ENCODE data around the gene ARHGAP24. TPM values are rescaled to one million over a fixed set of nuclear protein-coding genes. Genes with fewer than 3 reads are reported as not detected.
A peak's percentile ranks its signal among the peaks of the same experiment; 100 is the strongest.
"Not testable (repeated sequence)": the region's sequence is repeated elsewhere in the genome, so short reads cannot be mapped to it uniquely, and the experiment has no call there.

ARHGAP24 gene
- total RNA-seq, 2 donors from 2014 or later, result 1.0 TPM; not detected in 1

DNA sequence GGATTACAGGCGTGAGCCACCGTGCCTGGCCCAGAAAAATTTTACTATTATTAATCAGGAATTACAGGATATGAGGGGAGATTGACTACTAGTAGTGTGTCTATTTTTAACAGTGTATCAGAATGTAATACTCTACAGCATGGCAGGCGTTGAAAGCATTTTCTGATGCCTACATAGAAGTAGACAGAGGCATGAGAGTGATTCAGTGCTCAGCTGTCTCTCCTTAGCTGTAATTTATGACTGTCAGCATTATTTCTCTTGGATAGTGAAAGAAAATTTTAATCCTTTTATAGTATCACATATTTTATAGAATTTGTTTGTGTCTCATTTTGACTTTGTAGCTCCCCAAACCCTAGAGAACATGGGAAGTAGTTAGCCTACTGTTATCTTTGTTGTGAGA, 20.7 kb downstream of the ARHGAP24 start:
- Mint-ChIP-seq H3K27ac (no peak overlapping the region), H3K9me3 (peaks cover 10% of the 10 kb centered on the region), H3K36me3 (peaks cover 4% of the 10 kb centered on the region), H3K4me3 (no peak overlapping the region), H3K4me1 (ENCODE audit: low read depth in 2 of 2) (no peaks in the 10 kb centered on the region), H3K27me3 (no peaks in the 10 kb centered on the region)
- DNase-seq (ENCODE audit: low spot score) (no peak), ATAC-seq (no peak)

DNA sequence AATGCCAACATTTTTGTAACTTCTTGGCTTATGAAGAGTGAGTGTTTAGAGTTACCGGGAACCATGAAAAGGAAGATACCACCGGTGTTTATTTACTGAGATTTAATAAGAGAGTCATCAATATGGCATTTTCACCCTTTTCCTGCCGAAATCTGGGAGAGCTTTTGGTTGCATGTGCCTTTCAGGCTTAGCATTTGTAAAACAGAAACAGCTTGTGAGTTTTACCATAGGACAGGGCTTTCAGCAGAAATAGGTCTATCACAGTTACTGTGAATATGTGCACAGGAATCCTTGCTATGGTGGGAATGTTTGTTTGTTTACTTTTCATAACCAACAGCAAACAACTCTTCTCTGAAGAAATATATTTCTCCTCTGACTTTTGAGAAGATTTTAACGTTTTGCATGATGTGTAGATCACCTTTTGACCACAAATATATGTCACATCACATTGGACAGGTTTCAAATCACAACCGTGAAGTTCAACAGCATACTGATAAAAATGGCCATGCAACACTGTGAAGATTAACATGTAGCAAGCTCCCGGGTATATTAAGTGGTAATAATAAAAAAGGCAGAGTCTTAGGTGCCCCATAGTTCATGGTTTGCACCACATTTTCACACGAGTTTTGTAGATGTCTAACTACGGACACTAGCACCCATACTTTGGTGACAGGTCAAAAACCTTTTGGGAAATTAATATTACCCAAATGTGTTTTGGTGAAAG, 21.3 kb downstream of the ARHGAP24 start:
- Mint-ChIP-seq H3K9me3 (peaks cover 10% of the 10 kb centered on the region), H3K36me3 (peaks cover 4% of the 10 kb centered on the region), H3K27ac (no peak overlapping the region), H3K4me3 (no peak overlapping the region), H3K27me3 (no peaks in the 10 kb centered on the region), H3K4me1 (ENCODE audit: low read depth in 2 of 2) (no peaks in the 10 kb centered on the region)
- no peak for ATAC-seq
- DNase-seq (ENCODE audit: low spot score), result no peak

DNA sequence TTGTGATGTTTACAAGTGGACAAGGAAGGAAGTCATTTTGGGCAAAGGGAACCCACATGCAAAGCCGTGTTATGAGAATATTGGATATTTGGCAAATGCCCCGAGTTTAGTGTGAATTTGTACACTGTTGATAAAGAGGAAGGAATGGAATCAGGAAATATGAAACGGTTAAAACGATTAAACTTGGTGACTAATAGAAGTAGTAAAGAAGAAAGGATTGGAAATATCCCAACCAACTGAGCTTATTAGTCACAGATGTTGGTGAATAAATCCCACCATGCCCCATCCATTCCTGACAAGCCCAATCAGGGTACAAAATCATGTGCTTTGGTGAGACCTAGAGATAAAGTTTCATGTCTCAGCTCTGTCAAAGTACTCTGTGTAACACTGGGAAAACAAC, 22.0 kb downstream of the ARHGAP24 start:
- no peak overlapping the region for H3K4me3 Mint-ChIP-seq
- no peak for ATAC-seq
- no peak for DNase-seq (ENCODE audit: low spot score)
- H3K36me3 Mint-ChIP-seq, result peaks cover 4% of the 10 kb centered on the region
- H3K27me3 Mint-ChIP-seq, result no peaks in the 10 kb centered on the region
- H3K9me3 Mint-ChIP-seq, result peaks cover 9% of the 10 kb centered on the region
- no peaks in the 10 kb centered on the region for H3K4me1 Mint-ChIP-seq (ENCODE audit: low read depth in 2 of 2)
- no peak overlapping the region for H3K27ac Mint-ChIP-seq

DNA sequence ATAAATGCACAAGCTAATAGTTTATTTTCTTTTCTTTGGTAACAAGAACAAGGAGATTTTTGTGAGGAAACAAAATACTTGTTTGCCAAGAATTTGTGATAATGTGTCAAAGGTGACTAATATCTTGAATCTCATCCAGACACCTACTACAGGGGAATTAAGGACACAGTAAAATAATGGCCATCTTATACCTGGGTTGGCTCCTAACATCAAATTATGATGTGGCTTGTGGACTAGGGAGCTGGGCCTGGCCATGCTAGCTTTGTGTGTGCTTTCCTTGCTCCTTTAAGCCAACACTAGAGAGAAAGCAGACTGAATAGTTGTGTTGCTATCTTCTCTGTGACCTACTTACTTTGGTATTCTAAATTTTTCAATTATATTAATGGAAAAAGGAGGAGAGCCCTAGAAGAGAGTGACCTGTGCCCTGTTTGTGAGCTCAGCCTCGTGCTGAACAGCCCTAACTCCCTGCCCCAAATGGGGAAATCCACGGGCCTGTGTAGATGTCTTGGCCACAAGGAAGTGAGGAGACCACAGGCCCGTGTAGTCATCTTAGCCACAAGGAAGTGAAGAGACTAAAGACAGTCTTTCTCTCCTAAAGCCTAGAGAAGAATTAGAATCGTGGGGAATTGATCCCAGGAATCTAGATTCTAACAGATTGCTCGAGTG, 23.3 kb downstream of the ARHGAP24 start:
- Mint-ChIP-seq H3K4me3 (no peak overlapping the region), H3K36me3 (no peaks in the 10 kb centered on the region), H3K27me3 (no peaks in the 10 kb centered on the region), H3K4me1 (ENCODE audit: low read depth in 2 of 2) (no peaks in the 10 kb centered on the region), H3K9me3 (peaks cover 6% of the 10 kb centered on the region), H3K27ac (no peak overlapping the region)
- peak; percentile 60 for DNase-seq (ENCODE audit: low spot score)
- ATAC-seq, result peak in 1 of 2 donors; percentile 79

DNA sequence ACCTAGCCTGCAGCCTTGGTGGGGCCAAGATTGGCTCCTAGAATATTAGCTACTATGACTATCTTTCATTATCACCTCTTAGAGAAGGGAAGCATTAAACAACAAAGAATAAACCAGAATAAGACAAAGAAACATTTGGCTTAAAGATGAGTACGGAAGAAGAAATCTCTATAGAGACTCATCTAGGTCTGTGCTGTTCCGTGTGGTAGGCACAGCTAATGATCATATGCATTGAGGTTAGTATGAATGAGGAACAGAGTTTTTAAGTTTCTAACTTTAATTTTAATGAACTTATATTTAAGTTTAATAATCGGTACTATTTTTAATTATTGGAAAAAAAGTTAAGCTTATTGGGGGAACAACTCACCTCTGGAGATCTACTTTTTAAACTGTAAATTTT, 24.6 kb downstream of the ARHGAP24 start:
- ATAC-seq (no peak), DNase-seq (ENCODE audit: low spot score) (no peak)
- Mint-ChIP-seq H3K27me3 (no peaks in the 10 kb centered on the region), H3K36me3 (peaks cover 4% of the 10 kb centered on the region), H3K4me1 (ENCODE audit: low read depth in 2 of 2) (no peaks in the 10 kb centered on the region), H3K4me3 (no peak overlapping the region), H3K27ac (no peak overlapping the region), H3K9me3 (peaks cover 10% of the 10 kb centered on the region)

DNA sequence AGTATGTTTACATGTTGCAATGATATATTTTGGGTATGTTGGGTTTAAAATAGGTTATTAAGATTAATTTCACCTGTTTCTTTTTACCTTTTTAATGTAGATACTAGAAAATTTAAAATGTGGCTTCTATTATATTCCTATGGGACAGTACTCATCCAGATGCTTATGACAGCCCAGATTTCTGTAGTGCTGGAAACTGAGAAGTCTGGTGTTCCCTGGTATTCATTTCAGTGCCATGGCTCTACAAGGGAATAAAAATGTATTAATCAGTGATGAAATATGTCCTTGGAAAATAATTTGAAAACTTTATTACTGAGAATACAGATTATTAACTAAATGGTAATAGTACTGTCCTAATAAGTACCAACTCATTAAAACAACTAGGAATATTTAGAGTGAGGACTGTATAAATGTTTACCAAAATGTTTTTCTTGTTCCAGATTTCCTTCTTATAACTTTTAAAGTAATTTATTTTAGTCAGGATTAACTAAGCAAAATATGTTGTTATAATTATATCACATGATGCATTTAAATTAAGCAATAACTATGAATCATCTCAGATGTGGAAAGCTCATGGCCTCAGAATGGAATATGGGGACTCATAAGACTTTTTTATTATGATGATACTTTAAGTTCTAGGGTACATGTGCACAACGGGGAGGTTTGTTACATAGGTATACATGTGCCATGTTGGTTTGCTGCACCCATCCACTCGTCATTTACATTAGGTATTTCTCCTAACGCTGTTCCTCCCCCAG, 25.3 kb downstream of the ARHGAP24 start:
- Mint-ChIP-seq H3K9me3 (peaks cover 11% of the 10 kb centered on the region), H3K4me1 (ENCODE audit: low read depth in 2 of 2) (no peaks in the 10 kb centered on the region), H3K27me3 (no peaks in the 10 kb centered on the region), H3K27ac (no peak overlapping the region), H3K4me3 (no peak overlapping the region), H3K36me3 (peaks cover 4% of the 10 kb centered on the region)
- no peak for ATAC-seq
- DNase-seq (ENCODE audit: low spot score), result no peak

DNA sequence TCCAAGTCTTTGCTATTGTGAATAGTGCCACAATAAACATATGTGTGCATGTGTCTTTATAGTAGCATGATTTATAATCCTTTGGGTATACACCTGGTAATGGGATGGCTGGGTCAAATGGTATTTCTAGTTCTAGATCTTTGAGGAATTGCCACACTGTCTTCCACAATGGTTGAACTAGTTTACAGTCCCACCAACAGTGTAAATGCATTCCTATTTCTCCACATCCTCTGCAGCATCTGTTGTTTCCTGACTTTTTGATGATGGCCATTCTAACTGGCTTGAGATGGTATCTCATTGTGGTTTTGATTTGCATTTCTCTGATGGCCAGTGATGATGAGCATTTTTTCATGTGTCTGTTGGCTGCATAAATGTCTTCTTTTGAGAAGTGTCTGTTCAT, 26.2 kb downstream of the ARHGAP24 start:
- H3K36me3 Mint-ChIP-seq; H3K27ac Mint-ChIP-seq; H3K27me3 Mint-ChIP-seq; H3K4me3 Mint-ChIP-seq; ATAC-seq; DNase-seq (ENCODE audit: low spot score); H3K4me1 Mint-ChIP-seq (ENCODE audit: low read depth in 2 of 2): not testable (repeated sequence)
- H3K9me3 Mint-ChIP-seq, result peaks cover 10% of the 10 kb centered on the region

DNA sequence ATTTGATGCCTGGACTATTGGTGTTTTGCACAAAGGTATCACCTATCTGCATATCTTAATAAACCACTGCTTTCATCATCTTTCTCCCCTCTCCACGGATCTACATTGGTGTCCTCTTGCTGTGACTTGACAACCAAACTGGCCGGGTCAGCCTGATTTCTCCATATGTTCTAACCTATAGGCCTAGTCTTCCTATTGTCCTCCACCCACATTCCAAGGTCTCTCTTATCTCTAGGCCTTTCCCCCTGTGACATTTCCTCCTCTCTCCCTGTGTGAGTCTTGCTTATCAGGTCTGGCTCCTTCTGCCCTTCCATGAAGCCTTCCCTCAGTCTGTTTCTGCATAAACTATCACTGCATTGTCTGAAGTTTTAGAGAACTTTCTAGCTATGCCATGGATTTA, 33.7 kb downstream of the ARHGAP24 start:
- H3K27me3 Mint-ChIP-seq, result no peaks in the 10 kb centered on the region
- H3K27ac Mint-ChIP-seq, result no peak overlapping the region
- DNase-seq (ENCODE audit: low spot score), result no peak
- no peaks in the 10 kb centered on the region for H3K4me1 Mint-ChIP-seq (ENCODE audit: low read depth in 2 of 2)
- H3K36me3 Mint-ChIP-seq, result peaks cover 4% of the 10 kb centered on the region
- H3K4me3 Mint-ChIP-seq, result no peak overlapping the region
- ATAC-seq, result no peak
- peaks cover 19% of the 10 kb centered on the region for H3K9me3 Mint-ChIP-seq

DNA sequence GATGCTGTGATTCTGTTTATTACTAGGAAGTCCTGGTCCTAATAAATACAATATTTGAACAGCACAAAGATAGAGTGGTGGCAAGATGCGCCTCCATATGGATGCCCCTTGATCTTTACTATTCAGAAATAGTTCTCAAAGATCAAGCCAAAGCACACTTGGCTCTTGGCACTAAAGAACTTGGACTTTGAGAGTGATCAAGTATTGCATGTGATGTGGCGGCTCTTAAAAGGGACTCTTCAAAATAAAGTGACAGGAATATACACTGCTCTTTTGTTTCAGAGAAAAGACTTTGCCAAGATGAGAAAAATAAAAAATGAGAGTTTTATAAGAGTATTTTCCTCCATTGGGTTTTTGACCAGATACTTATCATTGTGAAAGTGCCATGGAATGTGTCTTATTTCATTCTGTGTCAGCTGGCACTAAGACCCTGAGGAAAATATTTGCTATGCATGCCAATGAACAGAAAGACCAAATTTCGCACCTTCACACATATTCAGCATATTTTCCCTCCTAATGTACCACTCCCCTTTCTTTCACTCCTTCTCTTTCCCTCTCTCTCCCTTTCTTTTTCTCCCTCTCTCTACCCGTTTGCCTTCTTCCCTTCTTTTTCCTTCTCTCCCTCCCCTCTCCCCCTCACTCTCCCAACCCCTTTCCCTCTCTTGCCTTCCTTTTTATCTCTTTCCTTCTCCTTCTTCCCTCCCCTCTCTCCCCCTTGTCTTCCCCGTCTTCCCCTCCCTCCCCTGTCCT, 35.1 kb downstream of the ARHGAP24 start:
- Mint-ChIP-seq H3K27me3 (no peaks in the 10 kb centered on the region), H3K36me3 (peaks cover 4% of the 10 kb centered on the region), H3K4me3 (no peak overlapping the region), H3K4me1 (ENCODE audit: low read depth in 2 of 2) (no peaks in the 10 kb centered on the region), H3K27ac (no peak overlapping the region), H3K9me3 (peaks cover 16% of the 10 kb centered on the region)
- DNase-seq (ENCODE audit: low spot score) (no peak), ATAC-seq (no peak)

DNA sequence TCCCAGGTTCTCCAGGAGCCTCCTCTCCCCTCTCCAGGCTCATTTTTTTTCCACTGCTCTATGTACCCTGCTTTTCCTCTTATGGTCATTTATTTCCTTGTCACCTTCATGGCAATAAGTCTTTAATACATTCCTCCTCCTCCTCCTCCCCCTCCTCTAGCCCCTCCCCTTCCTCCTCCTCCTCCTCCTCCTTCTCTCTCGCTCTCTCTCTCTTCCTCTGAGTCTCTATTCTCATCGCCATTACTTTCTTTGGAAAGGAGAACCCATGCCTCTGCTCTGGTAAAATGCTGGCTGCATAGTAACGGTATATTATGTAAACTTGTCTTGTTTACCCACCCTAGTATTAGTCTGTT, 35.7 kb downstream of the ARHGAP24 start:
- H3K4me3 Mint-ChIP-seq, result no peak overlapping the region
- peaks cover 12% of the 10 kb centered on the region for H3K9me3 Mint-ChIP-seq
- no peak for ATAC-seq
- no peaks in the 10 kb centered on the region for H3K27me3 Mint-ChIP-seq
- no peak overlapping the region for H3K27ac Mint-ChIP-seq
- H3K36me3 Mint-ChIP-seq, result peaks cover 4% of the 10 kb centered on the region
- no peaks in the 10 kb centered on the region for H3K4me1 Mint-ChIP-seq (ENCODE audit: low read depth in 2 of 2)
- DNase-seq (ENCODE audit: low spot score), result no peak

DNA sequence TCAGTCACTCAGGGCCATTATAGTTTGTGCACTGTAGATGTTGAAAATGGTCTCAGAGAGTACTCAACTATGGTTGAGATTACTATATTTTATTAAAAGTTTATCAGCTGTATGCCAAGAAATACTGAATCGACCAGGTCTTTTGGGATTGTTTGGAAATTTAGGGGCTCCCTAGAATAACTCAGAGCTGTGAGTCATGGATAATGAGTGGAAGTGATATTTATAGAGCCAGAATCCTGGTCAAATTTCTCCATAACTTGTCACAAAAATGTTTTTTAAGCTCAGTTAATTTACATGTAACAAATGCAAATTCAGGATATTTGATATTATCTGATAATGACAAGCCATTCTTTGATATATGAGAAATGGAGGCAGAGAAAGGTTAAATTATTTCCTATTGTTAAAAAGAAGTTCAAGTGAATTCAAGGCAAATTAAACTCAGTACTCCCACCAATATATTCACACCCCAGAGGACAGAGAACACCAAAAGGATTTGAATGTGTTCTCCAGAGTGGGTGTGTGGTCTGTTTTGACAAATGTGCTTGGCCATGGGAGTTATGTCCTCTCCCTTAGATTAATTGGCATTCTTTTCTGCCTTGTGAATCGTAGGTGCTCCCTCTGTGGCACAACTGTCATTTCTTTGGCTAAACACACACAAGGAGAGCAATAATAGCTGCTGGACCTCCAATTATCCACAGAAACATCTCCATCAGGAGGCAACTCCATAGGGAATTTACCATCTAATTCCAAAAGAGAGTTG, 37.7 kb downstream of the ARHGAP24 start:
- no peaks in the 10 kb centered on the region for H3K4me1 Mint-ChIP-seq (ENCODE audit: low read depth in 2 of 2)
- no peak for DNase-seq (ENCODE audit: low spot score)
- peaks cover 12% of the 10 kb centered on the region for H3K9me3 Mint-ChIP-seq
- H3K4me3 Mint-ChIP-seq, result no peak overlapping the region
- no peak overlapping the region for H3K27ac Mint-ChIP-seq
- no peak for ATAC-seq
- H3K27me3 Mint-ChIP-seq, result no peaks in the 10 kb centered on the region
- peaks cover 4% of the 10 kb centered on the region for H3K36me3 Mint-ChIP-seq

DNA sequence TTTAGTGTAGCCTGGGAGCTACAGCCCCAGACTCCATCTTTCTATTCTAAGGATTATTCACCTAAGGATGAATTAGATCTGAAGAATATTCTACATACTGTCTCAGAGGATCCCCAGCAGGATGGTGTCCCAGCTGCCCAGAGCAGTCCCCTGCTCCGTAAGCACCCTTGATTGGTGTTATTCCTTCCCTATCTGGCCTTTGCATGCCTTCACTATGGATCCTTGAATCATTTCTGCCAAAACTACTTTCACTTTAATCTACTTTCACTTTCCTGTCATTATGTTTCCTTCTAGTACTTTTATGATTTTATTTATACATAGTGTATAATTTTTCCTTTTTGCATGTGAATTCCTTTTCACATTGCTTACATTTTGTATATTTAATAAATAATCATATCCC, 39.2 kb downstream of the ARHGAP24 start:
- Mint-ChIP-seq H3K36me3 (peaks cover 4% of the 10 kb centered on the region), H3K9me3 (peaks cover 7% of the 10 kb centered on the region), H3K27me3 (no peaks in the 10 kb centered on the region), H3K4me1 (ENCODE audit: low read depth in 2 of 2) (no peaks in the 10 kb centered on the region), H3K27ac (no peak overlapping the region), H3K4me3 (no peak overlapping the region)
- ATAC-seq (no peak), DNase-seq (ENCODE audit: low spot score) (no peak)

DNA sequence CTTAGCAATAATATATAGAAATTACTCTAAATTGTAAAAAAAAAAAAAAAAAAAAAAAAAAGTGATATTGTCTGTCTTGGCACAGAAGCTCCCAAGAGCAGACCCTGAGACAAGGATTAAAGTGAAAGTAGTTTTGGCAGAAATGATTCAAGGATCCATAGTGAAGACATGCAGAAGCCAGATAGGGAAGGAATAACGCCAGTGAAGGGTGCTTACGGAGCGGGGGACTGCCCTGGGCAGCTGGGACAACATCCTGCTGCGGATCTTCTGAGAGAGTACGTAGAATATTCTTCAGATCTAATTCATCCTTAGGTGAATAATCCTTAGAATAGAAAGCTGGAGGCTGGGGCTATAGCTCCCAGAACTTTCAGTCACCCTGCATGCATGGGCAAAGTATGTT, 39.8 kb downstream of the ARHGAP24 start:
- ATAC-seq, result no peak
- no peak for DNase-seq (ENCODE audit: low spot score)
- no peaks in the 10 kb centered on the region for H3K4me1 Mint-ChIP-seq (ENCODE audit: low read depth in 2 of 2)
- H3K9me3 Mint-ChIP-seq, result peaks cover 9% of the 10 kb centered on the region
- H3K4me3 Mint-ChIP-seq, result no peak overlapping the region
- H3K27ac Mint-ChIP-seq, result no peak overlapping the region
- H3K27me3 Mint-ChIP-seq, result no peaks in the 10 kb centered on the region
- H3K36me3 Mint-ChIP-seq, result peaks cover 4% of the 10 kb centered on the region
